Measurements from ENCODE around the gene ISCA2.

Gene ISCA2

DNA sequence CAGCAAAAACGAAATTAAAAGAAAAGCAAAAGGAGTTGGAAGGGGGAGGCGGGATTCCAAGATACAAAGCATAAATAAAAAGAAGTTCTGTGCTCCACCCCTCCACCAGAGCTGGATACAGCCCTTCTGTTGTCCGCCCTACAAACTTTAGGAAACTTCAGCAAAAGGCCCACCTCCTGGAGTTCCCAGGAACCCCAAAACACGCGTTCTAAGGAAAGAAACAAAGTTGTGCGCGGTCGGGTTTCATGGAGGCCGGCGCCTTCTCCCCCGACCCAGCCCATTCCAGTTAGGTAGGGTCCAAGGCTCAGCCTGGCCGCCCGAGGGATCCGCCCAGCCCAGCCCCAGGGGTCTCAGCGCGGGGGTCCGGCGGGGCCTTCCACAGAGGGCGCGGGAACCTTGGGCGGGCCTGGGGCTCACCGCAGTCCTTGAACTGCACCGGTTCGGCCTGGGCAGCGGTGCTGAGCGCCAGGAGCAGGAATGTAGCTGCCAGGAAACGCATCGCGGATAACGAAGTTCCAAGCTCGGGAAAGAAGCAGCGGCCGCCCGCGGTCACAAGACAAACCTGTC, 706 bp upstream of the ISCA2 start, which contains the start of gene NPC2:
TSS of gene NPC2 (minus strand) at position 530 of the 567 bp plus-strand sequence. CDS start at position 499, 31 bp downstream.
- DNase-seq (ENCODE audit: low read depth) = no peak
- H3K4me3 ChIP-seq (ENCODE audit: low read depth, low read length) = peak within 1 kb of the TSS; percentile 96
- TF ChIP-seq, protein P1, sequence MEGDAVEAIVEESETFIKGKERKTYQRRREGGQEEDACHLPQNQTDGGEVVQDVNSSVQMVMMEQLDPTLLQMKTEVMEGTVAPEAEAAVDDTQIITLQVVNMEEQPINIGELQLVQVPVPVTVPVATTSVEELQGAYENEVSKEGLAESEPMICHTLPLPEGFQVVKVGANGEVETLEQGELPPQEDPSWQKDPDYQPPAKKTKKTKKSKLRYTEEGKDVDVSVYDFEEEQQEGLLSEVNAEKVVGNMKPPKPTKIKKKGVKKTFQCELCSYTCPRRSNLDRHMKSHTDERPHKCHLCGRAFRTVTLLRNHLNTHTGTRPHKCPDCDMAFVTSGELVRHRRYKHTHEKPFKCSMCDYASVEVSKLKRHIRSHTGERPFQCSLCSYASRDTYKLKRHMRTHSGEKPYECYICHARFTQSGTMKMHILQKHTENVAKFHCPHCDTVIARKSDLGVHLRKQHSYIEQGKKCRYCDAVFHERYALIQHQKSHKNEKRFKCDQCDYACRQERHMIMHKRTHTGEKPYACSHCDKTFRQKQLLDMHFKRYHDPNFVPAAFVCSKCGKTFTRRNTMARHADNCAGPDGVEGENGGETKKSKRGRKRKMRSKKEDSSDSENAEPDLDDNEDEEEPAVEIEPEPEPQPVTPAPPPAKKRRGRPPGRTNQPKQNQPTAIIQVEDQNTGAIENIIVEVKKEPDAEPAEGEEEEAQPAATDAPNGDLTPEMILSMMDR (IDR thresholded peaks at IDR 0.05; ENCODE audit: control insufficient read depth, extremely low read depth, insufficient read depth) = no peak

DNA sequence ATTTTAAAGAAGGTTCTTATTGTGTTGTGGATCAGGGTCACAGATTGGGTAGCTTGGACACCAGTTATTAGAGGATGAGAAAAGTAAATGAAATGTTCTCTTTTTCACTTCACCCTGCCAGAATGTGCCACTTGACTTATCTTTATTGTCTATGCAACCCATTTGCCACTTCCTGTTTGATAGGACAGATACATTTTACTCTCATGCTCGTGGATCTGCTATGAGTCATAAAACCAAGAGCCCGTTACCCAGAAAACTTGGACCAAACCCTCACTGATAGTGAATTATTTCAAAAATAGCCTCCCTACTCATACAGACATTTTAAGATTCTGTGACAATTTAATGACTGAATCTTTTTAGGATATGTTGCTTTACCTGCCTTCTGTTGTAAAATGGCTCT, 1.8 kb downstream of the ISCA2 start:
- TF ChIP-seq, protein P1 (IDR thresholded peaks at IDR 0.05; ENCODE audit: control insufficient read depth, extremely low read depth, insufficient read depth) = no peak
- no peak for DNase-seq (ENCODE audit: low read depth)
- H3K4me3 ChIP-seq (ENCODE audit: low read depth, low read length) = no peak overlapping the region

DNA sequence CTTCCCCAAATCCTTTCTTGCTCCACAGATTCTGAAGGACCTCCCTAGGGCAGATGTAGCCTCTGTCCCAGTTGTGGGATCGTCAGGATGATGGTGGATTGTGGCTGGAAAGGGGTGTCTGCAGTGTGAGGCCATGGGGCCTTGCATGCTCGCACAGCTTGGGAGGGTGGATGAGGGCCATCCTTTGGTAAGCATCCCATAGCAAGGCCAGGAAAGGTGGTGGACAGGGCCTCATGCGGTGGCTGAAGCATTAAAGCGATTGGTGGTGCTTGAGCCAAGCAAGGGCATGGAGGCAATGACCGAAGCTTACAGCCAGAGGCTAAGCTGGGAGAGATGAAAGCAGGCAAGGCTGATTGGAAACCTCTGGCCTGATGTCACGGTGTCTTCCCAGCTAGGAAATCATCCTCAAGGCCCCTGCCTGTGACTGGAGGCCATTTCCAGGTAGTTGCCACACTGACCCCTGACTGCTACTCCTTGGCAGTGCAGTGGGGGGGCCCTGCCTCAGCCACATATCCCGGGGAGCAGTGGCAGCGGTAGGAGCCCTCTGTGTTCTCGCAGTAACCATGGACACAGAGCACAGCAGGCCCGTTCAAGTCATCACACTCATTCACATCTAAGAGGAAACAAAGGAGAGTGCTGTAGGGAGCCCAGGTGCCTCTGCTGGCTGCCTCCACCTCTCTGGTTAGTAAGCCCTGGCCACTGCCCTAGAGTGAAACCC, 7.0 kb downstream of the ISCA2 start:
- TF ChIP-seq, protein P1 (IDR thresholded peaks at IDR 0.05; ENCODE audit: control insufficient read depth, extremely low read depth, insufficient read depth) = no peak
- no peak overlapping the region for H3K4me3 ChIP-seq (ENCODE audit: low read depth, low read length)
- DNase-seq (ENCODE audit: low read depth) = no peak

DNA sequence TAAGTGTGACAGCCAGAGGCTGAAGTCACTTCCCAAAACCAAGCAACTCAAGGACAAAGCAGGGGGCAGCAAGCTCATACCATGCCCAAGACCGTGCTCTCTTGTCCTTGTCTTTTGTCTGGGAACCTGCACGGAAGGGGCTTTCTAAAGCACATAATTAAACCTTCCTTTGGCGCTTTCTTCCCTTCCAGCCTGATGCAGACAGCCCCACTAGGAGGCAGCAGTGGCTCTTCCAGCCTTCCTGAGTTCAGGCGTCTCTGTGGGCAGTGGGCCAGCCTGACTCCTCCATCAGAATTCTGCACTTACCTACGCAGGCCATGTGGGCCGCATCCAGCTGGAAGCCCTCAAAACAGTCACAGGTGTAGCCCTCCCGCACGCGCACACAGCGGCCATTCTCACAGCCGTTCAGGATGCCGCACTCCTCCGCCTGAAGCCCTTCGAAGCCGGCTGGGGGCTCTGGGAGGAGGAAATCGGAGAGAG, 7.6 kb downstream of the ISCA2 start:
- peak; percentile 56 for DNase-seq (ENCODE audit: low read depth)
- TF ChIP-seq, protein P1 (IDR thresholded peaks at IDR 0.05; ENCODE audit: control insufficient read depth, extremely low read depth, insufficient read depth) = peak; percentile 90

DNA sequence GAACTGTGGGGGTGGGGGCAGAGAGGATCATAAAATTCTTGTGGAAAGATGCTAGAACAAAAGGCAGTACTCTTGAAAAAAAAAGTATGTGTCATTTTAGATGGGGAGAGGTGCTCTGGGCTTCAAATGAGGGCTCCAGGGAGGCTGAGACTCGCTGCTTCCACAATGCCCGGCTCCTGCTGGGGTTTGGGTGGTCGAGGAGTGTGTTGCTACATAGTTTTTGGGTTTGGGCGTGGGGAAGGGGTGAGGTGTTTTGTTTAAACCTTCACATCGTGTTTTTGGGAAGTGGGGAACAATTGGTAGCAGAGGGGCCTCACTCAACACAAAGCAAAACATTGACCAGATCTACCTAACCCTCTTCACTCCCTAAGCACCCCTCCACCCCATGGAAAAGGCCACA, 8.1 kb downstream of the ISCA2 start:
- no peak overlapping the region for H3K4me3 ChIP-seq (ENCODE audit: low read depth, low read length)
- no peak for DNase-seq (ENCODE audit: low read depth)
- TF ChIP-seq, protein P1 (IDR thresholded peaks at IDR 0.05; ENCODE audit: control insufficient read depth, extremely low read depth, insufficient read depth) = no peak

More for the DNA sequence above, 7.6 kb downstream of the ISCA2 start:
- no peak overlapping the region for H3K4me3 ChIP-seq (ENCODE audit: low read depth, low read length)

DNA sequence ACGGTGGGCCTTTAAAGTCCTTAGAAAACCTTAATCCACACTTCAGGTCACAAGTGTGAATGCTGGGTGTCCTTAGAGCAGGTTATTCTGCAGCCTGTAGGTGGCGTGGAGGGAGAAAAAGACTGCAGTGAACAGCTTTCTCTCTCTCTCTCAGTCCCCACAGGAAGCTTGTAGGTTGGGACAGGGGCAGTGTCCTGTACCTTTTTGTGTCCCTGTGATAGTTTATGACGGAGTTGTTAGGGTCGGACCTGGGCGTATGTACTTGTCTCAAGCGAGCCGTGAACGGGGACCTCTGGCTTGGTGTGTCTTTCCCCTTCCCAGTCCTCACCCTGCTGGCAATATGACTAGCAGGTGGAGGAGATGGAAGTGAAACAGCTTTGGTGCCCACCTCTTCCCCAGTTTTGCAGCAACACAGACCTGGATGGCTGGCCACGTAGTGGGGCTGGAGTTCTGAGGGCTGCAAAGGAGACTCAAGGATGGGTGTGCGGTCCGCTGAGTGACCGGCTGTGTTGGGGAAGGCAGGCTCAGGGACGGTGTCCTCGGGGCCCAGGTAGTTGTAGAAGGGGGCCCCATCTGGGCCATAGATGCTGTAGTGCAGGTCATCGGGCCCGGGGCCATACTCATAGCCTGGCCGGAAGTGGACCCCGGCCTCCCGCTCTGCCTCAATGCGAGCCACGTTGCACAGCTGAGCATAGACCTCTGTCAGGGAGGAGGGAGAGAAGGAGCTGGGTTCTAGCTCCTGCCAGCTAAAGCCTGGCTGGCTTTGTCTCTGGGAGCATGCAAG, 8.9 kb downstream of the ISCA2 start:
- no peak for DNase-seq (ENCODE audit: low read depth)

More for the DNA sequence above, 8.9 kb downstream of the ISCA2 start:
- no peak overlapping the region for H3K4me3 ChIP-seq (ENCODE audit: low read depth, low read length)
- TF ChIP-seq, protein P1 (IDR thresholded peaks at IDR 0.05; ENCODE audit: control insufficient read depth, extremely low read depth, insufficient read depth) = peak; percentile 71

Data from LNCaP clone FGC (cell line).